PFSK-1 (cell line): ENCODE measurements around the gene TMEM238L.

Experiments used
- POLR2AphosphoS5 ChIP-seq: IDR thresholded peaks from 2 replicates; pipeline ENCODE4 v1.6.1; 2012; ENCODE audit warnings: low read depth, mild to moderate bottlenecking, control low read depth, low read length, moderate library complexity
- REST ChIP-seq, 2 experiments: IDR thresholded peaks; 2 replicates each; pipeline versions ENCODE4 v1.6.1 to v1.8.0; 2011 to 2012; ENCODE audit warnings: low read depth in 2 of 2, low read length in 2 of 2, control low read depth in 1 of 2, inconsistent platforms in 1 of 2, mild to moderate bottlenecking in 1 of 2, moderate library complexity in 1 of 2; ENCODE audit not compliant: insufficient read depth in 1 of 2
- SIN3A ChIP-seq: IDR thresholded peaks from 2 replicates; pipeline ENCODE4 v1.6.1; 2012; ENCODE audit warnings: mild to moderate bottlenecking, low read length, moderate library complexity, borderline replicate concordance; ENCODE audit not compliant: insufficient read depth
- TAF1 ChIP-seq: IDR thresholded peaks from 2 replicates; pipeline ENCODE4 v1.6.1; 2012; ENCODE audit warnings: low read length, control low read depth, borderline replicate concordance; ENCODE audit not compliant: insufficient read depth

GRCh38 chr17:10792151-10792550 is 11.7 kb downstream of the TMEM238L start:
- TF ChIP-seq POLR2AphosphoS5 (no peak), REST (IDR thresholded peaks at IDR 0.05; ENCODE audit: insufficient read depth in 1 of 2, low read depth in 2 of 2, low read length in 2 of 2) (no peak), TAF1 (no peak), SIN3A (no peak)
